ENCODE results near the gene EZR.
"Not testable (repeated sequence)": the region's sequence is repeated elsewhere in the genome, so short reads cannot be mapped to it uniquely, and the experiment has no call there.

The EZR gene

GRCh38 chr6:158797331-158798310, 21.5 kb downstream of the EZR start:
- DNase-seq (ENCODE audit: low read depth in 2 of 2) = no peak

GRCh38 chr6:158796353-158796752, 22.8 kb downstream of the EZR start:
- no peak for DNase-seq (ENCODE audit: low read depth in 2 of 2)

DNA sequence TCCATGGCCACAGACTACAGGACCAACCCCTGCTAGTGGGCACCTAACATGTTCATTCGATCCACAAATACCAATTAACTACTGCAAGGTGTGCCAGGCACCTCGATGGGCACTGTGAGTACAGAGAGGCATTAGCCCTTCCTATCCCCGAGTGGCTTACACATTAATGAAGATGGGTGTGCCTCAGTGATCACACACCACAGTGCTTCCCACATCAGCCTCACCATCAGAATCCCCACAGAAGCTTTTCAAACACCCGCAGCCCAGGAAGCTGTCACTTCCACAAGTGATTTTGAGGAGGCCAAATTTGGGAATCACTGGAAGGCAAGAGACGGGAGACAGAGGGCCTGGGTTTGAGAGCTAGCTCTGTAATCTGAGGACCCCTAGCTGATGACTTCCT, 23.7 kb downstream of the EZR start:
- DNase-seq (ENCODE audit: low read depth in 2 of 2) = no peak

DNA sequence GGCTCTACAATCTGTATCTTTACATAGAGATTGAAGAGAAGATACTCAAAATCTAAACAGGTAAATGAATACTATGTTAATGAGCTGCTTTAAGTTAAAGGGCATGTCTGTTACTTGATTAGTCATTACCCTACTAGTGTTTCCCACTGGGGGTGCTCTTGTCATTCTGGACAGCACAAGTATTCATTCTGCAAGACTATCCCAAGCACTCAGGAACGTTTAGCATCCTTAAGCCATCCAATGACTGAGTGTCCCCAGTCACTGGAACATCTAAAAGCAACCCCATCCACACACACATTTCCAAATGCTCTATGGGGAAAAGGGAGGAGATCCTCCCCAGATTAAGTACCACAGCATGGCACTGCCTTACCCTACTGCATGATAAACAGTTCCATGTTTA, 25.7 kb downstream of the EZR start:
- DNase-seq (ENCODE audit: low read depth in 2 of 2) = no peak

GRCh38 chr6:158792505-158792904, 26.7 kb downstream of the EZR start:
- DNase-seq (ENCODE audit: low read depth in 2 of 2) = not testable (repeated sequence)

- DNase-seq (ENCODE audit: low read depth in 2 of 2) = no peak
These were observed 27.8 kb downstream of the EZR start for GRCh38 chr6:158791274-158791855.

- no peak for DNase-seq (ENCODE audit: low read depth in 2 of 2)
These were observed 29.9 kb downstream of the EZR start for GRCh38 chr6:158789115-158789917.

- DNase-seq (ENCODE audit: low read depth in 2 of 2) = no peak
These were observed 31.8 kb downstream of the EZR start for GRCh38 chr6:158787395-158787794.

GRCh38 chr6:158786645-158787304, 32.4 kb downstream of the EZR start:
- DNase-seq (ENCODE audit: low read depth in 2 of 2) = no peak

GRCh38 chr6:158785036-158785435, 34.1 kb downstream of the EZR start:
- DNase-seq (ENCODE audit: low read depth in 2 of 2) = no peak

- DNase-seq (ENCODE audit: low read depth in 2 of 2) = no peak
These were observed 34.7 kb downstream of the EZR start for GRCh38 chr6:158784505-158784904.

- no peak for DNase-seq (ENCODE audit: low read depth in 2 of 2)
These were observed 35.3 kb downstream of the EZR start for GRCh38 chr6:158783851-158784250.

GRCh38 chr6:158783167-158783450, 36.1 kb downstream of the EZR start:
- DNase-seq (ENCODE audit: low read depth in 2 of 2) = no peak

GRCh38 chr6:158782432-158783166, 36.6 kb downstream of the EZR start:
- no peak for DNase-seq (ENCODE audit: low read depth in 2 of 2)

DNA sequence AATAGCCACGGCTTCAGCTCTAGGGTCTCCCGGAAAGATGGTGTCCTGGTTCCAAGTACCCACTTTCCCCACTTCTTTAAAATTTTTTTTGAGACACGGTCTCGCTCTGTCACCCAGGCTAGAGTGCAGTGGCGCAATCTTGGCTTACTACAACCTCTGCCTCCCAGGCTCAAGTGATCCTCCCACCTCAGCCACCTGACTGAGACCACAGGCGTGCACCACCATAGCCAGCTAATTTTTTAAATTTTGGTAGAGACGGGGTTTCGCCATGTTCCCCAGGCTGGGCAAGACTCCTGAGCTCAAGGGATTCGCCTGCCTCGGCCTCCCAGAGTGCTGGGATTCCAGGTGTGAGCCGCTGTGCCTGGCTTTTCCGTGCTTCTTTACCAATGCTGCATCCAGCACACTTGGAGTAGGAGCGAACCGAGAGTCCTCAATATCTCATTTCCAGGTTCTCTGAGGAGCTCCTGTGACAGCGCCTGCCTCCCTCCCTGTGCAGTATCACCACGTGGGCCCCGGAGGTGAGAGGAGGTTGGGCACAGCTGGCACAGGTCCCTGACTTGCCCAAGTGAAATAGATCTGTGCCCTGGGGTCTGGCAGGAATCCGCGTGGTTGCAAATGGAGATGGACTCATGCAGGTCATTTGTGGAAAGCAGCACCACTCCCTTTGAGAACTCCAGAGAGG, 37.3 kb downstream of the EZR start:
- no peak for DNase-seq (ENCODE audit: low read depth in 2 of 2)

DNA sequence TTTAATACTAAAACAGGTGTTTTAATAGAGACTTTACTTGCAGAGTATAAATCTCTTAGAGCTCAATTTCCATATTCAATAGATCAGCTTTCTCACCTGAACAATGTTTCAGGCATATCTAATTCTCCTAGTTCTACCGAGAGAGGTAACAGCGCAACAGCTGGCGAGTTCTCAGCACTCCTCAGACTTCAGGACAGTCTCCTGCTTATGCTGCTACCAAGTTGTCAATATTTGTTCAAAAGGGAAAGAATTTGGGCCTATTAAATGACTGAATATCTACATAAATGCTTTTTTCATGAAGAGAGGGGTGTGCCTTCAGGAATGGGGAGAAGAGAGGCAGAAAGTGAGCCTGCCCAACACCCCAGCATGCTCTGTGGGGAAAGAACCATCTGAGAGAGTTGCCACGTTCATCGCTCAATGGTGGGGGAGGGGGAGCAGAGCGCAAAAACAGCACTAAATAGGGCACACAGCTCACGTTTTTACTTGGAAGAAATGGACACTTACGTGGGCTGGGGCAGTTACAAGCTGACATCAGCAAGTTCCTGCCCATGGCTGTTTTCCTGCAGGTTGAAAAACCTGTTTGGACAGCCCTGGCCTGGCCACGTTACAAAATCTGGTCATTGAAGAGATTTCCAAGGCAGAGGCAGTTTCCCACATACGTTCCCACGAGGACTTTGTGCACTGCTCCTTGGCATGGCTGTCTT, 38.0 kb downstream of the EZR start:
- DNase-seq (ENCODE audit: low read depth in 2 of 2) = no peak

GRCh38 chr6:158780246-158780884, 38.8 kb downstream of the EZR start:
- no peak for DNase-seq (ENCODE audit: low read depth in 2 of 2)

DNA sequence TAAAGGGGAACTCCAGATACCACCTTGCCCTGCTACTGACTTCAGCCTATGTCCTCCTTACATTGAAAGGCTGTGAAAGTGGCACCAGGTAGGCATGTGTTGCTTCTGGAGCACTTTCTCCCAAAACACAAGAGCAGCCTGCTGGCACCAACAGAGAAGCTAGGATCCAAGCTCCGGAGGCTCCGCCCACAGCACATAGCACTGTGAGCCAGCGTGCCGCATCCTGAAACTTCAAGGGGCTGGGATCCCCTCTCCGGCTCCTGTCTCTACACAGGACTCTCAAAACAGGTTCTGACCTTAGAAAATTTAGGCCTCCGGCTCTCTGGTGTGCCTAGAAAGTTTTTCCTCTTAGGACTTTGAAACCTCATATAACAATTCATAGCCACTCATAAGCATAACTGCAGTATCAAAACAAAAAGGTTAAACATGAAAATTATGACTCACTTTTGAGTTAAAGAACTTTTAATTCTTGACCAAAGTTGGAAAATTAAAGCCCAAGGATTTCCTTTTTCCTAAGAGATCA, 41.1 kb downstream of the EZR start:
- DNase-seq (ENCODE audit: low read depth in 2 of 2) = no peak

GRCh38 chr6:158777510-158777909, 41.7 kb downstream of the EZR start:
- DNase-seq (ENCODE audit: low read depth in 2 of 2) = no peak

All from stimulated activated CD4-positive, alpha-beta T cell treated with anti-CD3 and anti-CD28 coated beads, Interleukin-4, amount 100 ng/mL, for 48 hours (primary cell).